GM19240 (cell line): ENCODE results near the gene MOV10.
"Not testable (repeated sequence)": the region's sequence is repeated elsewhere in the genome, so short reads cannot be mapped to it uniquely, and the experiment has no call there.

Source experiments
- DNase-seq: peaks from one replicate; pipeline ENCODE4 v3.0.0; 2011; ENCODE audit warnings: low spot score; ENCODE audit not compliant: insufficient read length

MOV10 gene

GRCh38 chr1:112713466-112714312 lies 39.2 kb downstream of the MOV10 start:
- peak; percentile 54 for DNase-seq

GRCh38 chr1:112714313-112715263 lies 40.1 kb downstream of the MOV10 start:
- DNase-seq, result no peak

GRCh38 chr1:112715264-112716053 lies 41.0 kb downstream of the MOV10 start, which contains the start of gene PPM1J:
PPM1J (minus strand) TSS chr1:112715332; CDS start chr1:112715301, 31 bp downstream.
- DNase-seq, result peak; percentile 96

DNA sequence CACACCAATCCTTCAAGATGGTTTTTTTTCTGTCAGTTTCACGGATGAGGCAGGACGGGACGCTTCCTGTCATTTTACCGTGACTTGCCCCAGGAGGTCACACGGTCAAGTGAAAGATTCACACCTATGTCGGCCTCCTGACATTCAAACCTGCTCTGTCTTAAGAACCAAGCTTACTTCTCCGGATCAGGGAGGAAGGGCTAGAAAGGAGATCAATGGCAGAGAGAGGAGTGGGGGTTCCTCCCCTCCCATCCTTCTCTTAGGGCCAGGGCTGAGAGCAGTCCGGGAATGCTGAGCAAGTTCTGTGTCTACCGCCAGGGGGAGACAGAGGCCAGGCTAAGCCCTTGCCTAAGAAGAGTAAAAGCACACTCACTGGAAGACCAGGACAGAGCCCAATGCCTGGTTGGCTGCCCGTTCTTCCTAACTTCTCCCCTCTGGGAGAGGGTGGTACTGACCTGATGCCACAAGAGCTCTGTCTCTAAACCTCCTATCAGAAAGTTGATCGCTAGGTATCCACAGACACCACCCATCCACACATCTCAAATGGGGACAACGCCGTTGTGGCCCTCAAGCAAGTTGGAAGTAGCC lies 41.8 kb downstream of the MOV10 start:
- peak; percentile 75 for DNase-seq

- no peak for DNase-seq
Observed at GRCh38 chr1:112717263-112717873, 42.9 kb downstream of the MOV10 start.

- peak; percentile 70 for DNase-seq
Observed at GRCh38 chr1:112718691-112719418, 44.4 kb downstream of the MOV10 start.

DNA sequence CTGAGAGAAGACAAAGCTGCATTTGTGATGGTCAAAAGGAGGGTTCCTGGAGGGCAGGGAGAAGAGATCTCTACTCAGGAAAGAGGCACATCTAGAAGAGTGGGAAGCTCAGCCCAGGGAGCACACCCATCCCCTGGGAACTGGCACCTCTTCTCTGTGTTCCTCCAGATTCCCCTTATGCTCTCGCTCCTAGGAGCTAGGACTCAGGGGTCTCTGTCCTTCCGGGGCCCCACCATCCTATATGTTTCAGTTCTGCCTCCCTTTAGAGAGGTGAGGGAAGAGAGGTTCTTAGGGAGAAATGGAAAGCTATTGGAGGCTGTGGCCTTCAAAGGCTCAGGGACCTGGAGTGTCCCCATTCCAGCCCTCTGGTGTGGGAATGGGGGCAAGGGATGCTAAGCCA lies 45.2 kb downstream of the MOV10 start:
- DNase-seq, result no peak

DNA sequence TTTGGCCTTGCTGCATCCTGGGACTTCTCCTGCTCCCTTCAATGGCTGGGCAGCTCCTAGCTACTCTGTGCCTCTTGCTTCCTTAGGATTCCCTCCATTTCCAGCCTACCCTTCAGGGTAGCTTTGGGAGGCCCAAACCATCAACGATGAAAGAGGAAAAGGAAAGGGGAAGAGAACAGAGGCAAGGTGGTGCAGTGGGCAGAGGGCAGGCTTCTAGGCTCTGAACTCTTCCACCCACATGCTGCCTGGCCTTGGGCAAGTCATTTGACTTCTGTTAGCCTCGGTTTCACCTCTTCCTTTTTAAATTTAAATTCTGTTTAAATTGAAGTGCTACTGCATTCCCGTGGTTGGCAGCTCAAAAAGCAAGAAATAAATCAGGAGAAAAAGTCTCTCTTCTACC lies 46.3 kb downstream of the MOV10 start:
- no peak for DNase-seq

GRCh38 chr1:112721294-112721693 lies 46.8 kb downstream of the MOV10 start:
- not testable (repeated sequence) for DNase-seq

DNA sequence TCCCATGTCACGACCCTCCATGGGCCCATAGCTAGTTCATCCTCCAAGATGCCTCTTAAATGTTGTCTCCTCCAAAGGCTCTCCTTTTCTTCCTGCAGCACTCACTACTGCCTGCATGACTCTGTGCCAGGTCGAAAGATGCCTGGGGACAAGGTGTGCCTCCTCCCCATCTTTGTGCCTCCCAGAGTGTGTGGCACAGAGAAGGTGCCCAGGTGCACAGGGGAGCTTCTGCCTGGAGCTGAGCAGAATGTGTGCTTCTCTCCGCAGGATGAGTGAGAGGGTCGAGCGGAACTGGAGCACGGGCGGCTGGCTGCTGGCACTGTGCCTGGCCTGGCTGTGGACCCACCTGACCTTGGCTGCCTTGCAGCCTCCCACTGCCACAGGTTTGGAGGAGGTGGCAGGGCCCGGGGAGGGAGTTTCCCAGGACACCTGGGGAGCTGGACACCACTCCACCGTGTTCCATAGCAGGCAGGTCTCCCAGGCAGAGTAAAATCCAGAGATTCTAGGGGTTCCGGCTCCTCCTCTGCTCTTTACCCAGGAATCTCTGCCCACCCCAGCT lies 47.6 kb downstream of the MOV10 start:
- DNase-seq, result no peak

DNA sequence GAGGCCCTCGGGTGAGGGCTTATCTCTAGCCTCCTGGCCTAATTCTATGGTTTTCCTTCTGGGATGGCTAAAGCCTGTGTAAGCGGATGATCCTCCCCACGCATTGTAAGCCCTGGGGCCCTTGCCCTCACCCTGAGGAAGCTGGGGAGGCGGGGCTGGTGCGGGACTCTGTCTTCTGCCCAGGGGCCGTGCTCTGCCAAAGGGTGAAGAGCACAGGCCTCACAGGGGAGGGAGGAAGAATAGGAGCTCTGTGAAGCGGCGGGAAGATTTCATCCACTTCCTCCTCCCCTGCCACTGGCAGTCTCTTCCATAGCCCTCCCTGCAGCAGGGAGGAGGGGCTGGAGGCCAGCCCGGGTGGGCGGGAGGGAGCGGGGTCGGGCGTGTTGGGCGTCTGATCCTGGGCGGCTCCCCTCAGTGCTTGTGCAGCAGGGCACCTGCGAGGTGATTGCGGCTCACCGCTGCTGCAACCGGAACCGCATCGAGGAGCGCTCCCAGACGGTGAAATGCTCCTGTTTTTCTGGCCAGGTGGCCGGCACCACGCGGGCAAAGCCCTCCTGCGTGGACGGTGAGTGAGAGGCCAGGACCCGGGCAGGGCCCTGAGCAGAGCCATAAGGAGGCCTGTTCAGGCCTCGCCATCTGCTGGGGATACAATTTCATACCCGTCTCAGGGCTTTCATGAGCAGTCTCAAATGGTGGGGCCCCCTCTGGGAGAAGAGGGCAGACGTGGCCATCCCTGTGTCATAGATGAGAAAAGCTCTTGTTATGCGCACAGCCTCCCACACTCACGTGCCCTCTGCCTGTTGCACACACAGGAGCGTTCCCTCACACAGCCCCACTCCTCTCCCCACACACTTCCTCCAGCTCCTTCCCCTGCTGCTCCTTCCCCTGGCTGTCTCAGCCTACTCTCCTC lies 48.4 kb downstream of the MOV10 start:
- DNase-seq, result no peak

GRCh38 chr1:112723511-112723839 lies 49.0 kb downstream of the MOV10 start:
- DNase-seq, result no peak

DNA sequence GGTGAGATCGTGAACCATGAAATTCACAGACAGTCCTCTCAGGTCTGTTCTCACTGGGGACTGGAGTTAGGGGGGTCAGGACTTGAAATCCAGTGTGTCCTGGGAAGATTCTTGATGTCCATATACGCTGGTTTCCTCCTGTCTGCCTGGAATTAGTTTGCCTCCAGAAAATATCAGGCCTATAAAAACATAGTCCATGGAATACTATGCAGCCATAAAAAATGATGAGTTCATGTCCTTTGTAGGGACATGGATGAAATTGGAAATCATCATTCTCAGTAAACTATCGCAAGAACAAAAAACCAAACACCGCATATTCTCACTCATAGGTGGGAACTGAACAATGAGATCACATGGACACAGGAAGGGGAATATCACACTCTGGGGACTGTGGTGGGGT lies 49.8 kb downstream of the MOV10 start:
- DNase-seq, result not testable (repeated sequence)

GRCh38 chr1:112727716-112728115 lies 53.3 kb downstream of the MOV10 start:
- DNase-seq, result no peak

DNA sequence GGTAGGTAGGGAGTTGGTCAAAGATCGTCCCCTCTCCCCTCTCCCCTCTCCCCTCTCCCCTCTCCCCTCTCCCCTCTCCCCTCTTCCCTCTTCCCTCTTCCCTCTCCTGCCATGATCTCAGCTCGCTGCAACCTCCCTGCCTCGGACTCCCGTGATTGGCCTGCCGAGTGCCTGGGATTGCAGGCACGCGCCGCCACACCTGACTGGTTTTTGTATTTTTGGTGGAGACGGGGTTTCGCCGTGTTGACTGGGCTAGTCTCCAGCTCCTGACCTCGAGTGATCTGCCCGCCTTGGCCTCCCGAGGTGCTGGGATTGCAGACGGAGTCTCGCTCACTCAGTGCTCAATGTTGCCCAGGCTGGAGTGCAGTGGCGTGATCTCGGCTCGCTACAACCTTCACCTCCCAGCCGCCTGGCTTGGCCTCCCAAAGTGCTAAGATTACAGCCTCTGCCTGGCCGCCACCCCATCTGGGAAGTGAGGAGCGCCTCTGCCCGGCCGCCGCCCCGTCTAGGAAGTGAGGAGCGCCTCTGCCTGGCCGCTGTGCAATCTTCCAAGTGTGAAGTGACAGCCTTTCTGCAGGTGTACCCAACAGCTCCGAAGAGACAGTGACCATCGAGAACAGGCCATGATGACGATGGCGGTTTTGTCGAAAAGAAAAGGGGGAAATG lies 54.0 kb downstream of the MOV10 start:
- DNase-seq, result not testable (repeated sequence)

GRCh38 chr1:112729011-112729410 lies 54.6 kb downstream of the MOV10 start:
- not testable (repeated sequence) for DNase-seq

DNA sequence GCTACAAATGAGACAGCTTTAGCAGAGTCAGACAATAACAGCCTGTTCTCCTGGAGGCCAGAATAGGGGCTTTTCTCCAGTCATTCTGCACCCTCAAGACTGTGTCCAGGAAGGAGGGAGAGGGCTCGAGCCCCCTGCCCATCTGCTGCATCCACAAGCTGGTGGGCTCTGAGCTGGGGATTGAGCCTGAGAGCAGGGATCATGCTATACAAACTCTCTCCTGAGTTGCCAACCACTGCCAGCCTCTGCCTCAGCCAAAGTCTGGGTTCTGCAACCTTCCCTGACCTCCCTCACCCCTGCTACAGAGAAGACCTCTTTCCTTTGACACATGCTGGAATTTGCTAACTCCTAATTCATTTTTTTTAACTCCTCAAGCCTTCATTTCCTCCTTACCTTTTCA lies 55.5 kb downstream of the MOV10 start:
- no peak for DNase-seq

- no peak for DNase-seq
Observed at GRCh38 chr1:112731451-112731850, 57.0 kb downstream of the MOV10 start.
